Measurements from ENCODE around the gene NSG2. TPM values are rescaled to one million over a fixed set of nuclear protein-coding genes. Genes with fewer than 3 reads are reported as not detected.
A peak's percentile ranks its signal among the peaks of the same experiment; 100 is the strongest.

NSG2 gene
- polyA plus RNA-seq, 1 donor, result 22.6 TPM

DNA sequence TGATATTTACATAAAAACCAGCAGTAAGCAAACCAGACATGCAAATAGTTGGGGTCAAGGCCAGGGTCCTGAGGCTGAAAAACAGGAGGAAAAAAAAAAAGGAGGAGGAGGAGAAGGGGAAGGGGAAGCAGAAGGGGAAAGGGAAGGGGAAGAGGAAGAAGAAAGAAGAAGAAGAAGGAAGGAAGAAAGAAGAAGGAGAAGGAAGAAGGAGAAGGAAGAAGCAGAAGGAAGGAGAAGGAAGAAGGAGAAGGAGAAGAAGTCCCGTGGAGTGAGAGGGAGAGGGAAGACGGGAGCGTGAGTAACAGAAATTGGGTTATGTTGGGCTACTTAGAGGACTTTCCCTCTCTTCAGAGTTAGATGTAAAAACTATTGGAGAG, 24.6 kb upstream of the NSG2 start:
- 97% methylated on average over 3 of the region's 3 CpGs for WGBS (ENCODE audit: insufficient coverage, low lambda C conversion rate)
- H3K27me3 ChIP-seq (ENCODE audit: control insufficient read depth, insufficient read depth, low read length), result no peaks in the 10 kb centered on the region
- no peak overlapping the region for H3K4me3 ChIP-seq (ENCODE audit: low read length)
- no peak for DNase-seq
- H3K36me3 ChIP-seq (ENCODE audit: control insufficient read depth, insufficient read depth, low read length), result no peaks in the 10 kb centered on the region
- no peak overlapping the region for H3K27ac ChIP-seq (ENCODE audit: low read length)
- no peaks in the 10 kb centered on the region for H3K9me3 ChIP-seq (ENCODE audit: control insufficient read depth, low read depth, low read length)
- H3K4me1 ChIP-seq (ENCODE audit: control insufficient read depth, insufficient read depth, low read length), result no peaks in the 10 kb centered on the region

DNA sequence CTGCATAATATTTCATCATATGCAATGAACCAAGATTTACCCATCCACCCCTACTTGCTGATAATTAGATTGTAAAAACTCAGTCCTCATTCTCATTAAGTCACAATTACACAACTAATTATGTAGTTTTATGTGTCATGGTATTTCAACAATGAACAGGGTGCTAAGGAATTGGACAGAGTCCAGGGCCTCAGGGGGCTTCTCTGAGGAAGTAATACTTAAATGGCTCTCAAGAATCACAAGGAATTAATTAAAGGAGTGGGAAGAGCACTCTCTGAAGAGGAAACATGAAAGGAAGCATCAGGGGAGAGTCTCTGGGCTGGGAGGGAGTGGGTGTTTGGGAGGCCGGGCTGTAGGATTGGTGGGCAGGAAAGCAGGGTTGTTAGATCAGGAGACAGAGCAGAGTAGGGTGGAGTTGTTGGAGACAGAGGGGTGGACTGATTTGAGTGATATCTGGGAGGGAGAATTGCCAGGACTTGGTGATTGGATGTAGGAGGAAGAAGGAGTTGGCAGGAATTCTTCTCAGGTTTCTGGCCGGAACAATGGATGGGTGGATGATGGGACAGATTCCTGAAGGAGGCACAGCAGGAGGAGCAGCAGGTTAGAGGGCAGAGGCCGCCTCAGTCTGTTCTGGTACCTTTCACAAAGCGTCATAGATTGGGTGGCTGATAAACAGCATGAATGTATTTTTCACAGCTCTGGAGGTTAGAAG, 23.0 kb upstream of the NSG2 start:
- Histone ChIP-seq H3K36me3 (ENCODE audit: control insufficient read depth, insufficient read depth, low read length) (no peaks in the 10 kb centered on the region), H3K4me3 (ENCODE audit: low read length) (no peak overlapping the region), H3K27me3 (ENCODE audit: control insufficient read depth, insufficient read depth, low read length) (no peaks in the 10 kb centered on the region), H3K4me1 (ENCODE audit: control insufficient read depth, insufficient read depth, low read length) (no peaks in the 10 kb centered on the region), H3K9me3 (ENCODE audit: control insufficient read depth, low read depth, low read length) (no peaks in the 10 kb centered on the region), H3K27ac (ENCODE audit: low read length) (no peak overlapping the region)
- WGBS (ENCODE audit: insufficient coverage, low lambda C conversion rate), result 0% methylated on average over 1 of the region's 4 CpGs
- no peak for DNase-seq

- H3K27me3 ChIP-seq (ENCODE audit: control insufficient read depth, insufficient read depth, low read length), result no peaks in the 10 kb centered on the region
- H3K4me3 ChIP-seq (ENCODE audit: low read length), result no peak overlapping the region
- H3K36me3 ChIP-seq (ENCODE audit: control insufficient read depth, insufficient read depth, low read length), result no peaks in the 10 kb centered on the region
- no peaks in the 10 kb centered on the region for H3K9me3 ChIP-seq (ENCODE audit: control insufficient read depth, low read depth, low read length)
- 86% methylated on average over 1 of the region's 2 CpGs for WGBS (ENCODE audit: insufficient coverage, low lambda C conversion rate)
- H3K27ac ChIP-seq (ENCODE audit: low read length), result no peak overlapping the region
- no peaks in the 10 kb centered on the region for H3K4me1 ChIP-seq (ENCODE audit: control insufficient read depth, insufficient read depth, low read length)
- no peak for DNase-seq
These were observed 15.2 kb upstream of the NSG2 start for GRCh38 chr5:174030286-174030685.

DNA sequence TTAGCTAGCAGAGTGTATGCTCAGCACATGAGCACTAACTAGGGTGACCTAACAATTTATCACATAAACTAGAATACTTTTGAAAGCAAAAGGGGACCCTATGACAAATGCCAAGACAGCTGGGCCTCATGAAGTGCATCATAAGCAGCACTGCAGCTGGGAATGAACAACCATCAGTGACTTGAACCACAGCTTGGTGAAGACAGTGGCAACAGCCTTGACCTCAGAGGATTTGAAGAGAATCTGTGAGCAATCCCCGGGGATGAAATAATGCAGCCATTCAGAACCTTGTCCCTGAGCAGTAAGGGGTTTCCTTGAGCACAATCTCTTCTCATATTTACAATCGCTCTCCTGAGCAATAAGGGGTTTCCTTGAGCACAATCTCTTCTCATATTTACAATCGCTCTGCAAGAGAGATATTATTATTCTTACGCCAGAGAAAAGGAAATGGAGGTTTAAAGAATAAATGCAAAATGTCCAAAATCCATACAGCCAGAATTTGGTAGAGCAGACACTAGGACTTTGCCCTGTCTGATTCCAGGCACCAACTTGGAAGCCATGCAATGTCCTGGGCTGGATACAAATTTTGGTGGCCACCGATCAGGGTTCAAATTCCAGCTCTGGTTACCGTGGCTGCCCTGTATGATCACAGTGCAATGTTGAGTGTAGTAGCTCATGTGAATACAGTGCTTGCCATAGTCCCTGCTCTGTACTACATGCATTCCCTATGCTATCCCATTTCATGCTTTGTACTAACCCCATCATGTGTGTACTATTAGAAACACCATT, 846 bp upstream of the NSG2 start:
- no peaks in the 10 kb centered on the region for H3K9me3 ChIP-seq (ENCODE audit: control insufficient read depth, low read depth, low read length)
- H3K4me1 ChIP-seq (ENCODE audit: control insufficient read depth, insufficient read depth, low read length), result no peaks in the 10 kb centered on the region
- H3K4me3 ChIP-seq (ENCODE audit: low read length), result no peak overlapping the region
- H3K27ac ChIP-seq (ENCODE audit: low read length), result no peak overlapping the region
- WGBS (ENCODE audit: insufficient coverage, low lambda C conversion rate), result no CpG with 5 or more reads among the region's 6 CpGs
- peaks cover 5% of the 10 kb centered on the region for H3K27me3 ChIP-seq (ENCODE audit: control insufficient read depth, insufficient read depth, low read length)
- H3K36me3 ChIP-seq (ENCODE audit: control insufficient read depth, insufficient read depth, low read length), result no peaks in the 10 kb centered on the region
- peak in 1 of 2 donors; percentile 4 for DNase-seq

GRCh38 chr5:174046558-174046957, 1.1 kb downstream of the NSG2 start:
- no CpG with 5 or more reads among the region's 5 CpGs for WGBS (ENCODE audit: insufficient coverage, low lambda C conversion rate)
- DNase-seq, result no peak
- H3K27me3 ChIP-seq (ENCODE audit: control insufficient read depth, insufficient read depth, low read length), result no peaks in the 10 kb centered on the region
- H3K27ac ChIP-seq (ENCODE audit: low read length), result no peak overlapping the region
- H3K4me1 ChIP-seq (ENCODE audit: control insufficient read depth, insufficient read depth, low read length), result no peaks in the 10 kb centered on the region
- no peak overlapping the region for H3K4me3 ChIP-seq (ENCODE audit: low read length)
- no peaks in the 10 kb centered on the region for H3K9me3 ChIP-seq (ENCODE audit: control insufficient read depth, low read depth, low read length)
- H3K36me3 ChIP-seq (ENCODE audit: control insufficient read depth, insufficient read depth, low read length), result no peaks in the 10 kb centered on the region

DNA sequence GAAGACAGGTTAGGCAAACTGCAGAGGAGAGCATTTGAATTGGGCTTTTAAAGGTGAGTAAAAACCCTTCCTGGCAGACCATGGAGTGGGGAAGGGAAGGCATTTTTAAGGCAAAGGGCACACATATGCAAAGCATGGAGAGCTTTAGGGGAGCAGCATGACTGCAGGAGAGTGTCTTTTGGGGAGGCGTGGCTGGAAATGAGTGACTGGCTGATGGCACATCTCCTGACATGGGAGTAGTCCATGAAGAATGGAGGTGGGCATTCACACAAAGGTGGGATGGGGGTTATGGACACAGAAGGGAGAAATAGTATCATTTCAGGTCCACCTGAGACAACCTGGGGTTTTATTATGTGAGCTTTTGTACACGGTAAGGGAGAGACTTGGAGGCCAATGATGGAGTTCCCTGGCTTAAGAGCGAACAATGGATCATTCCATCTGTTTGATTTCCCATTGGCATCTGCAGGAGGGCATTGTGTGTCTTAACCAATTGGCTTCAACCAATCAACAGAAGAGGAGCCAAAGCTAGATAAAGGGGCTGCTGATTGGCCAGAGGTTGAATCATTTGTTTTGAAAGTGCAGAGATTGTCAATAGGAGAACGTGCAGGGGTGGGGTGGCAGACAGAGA, 2.1 kb downstream of the NSG2 start:
- WGBS (ENCODE audit: insufficient coverage, low lambda C conversion rate), result 69% methylated on average over 2 of the region's 4 CpGs
- H3K27ac ChIP-seq (ENCODE audit: low read length), result no peak overlapping the region
- no peaks in the 10 kb centered on the region for H3K4me1 ChIP-seq (ENCODE audit: control insufficient read depth, insufficient read depth, low read length)
- no peaks in the 10 kb centered on the region for H3K27me3 ChIP-seq (ENCODE audit: control insufficient read depth, insufficient read depth, low read length)
- no peak overlapping the region for H3K4me3 ChIP-seq (ENCODE audit: low read length)
- DNase-seq, result no peak
- H3K9me3 ChIP-seq (ENCODE audit: control insufficient read depth, low read depth, low read length), result no peaks in the 10 kb centered on the region
- no peaks in the 10 kb centered on the region for H3K36me3 ChIP-seq (ENCODE audit: control insufficient read depth, insufficient read depth, low read length)

GRCh38 chr5:174052636-174053035, 7.1 kb downstream of the NSG2 start:
- no CpG with 5 or more reads among the region's 5 CpGs for WGBS (ENCODE audit: insufficient coverage, low lambda C conversion rate)
- Histone ChIP-seq H3K4me1 (ENCODE audit: control insufficient read depth, insufficient read depth, low read length) (no peaks in the 10 kb centered on the region), H3K4me3 (ENCODE audit: low read length) (no peak overlapping the region), H3K9me3 (ENCODE audit: control insufficient read depth, low read depth, low read length) (no peaks in the 10 kb centered on the region), H3K27ac (ENCODE audit: low read length) (no peak overlapping the region), H3K36me3 (ENCODE audit: control insufficient read depth, insufficient read depth, low read length) (no peaks in the 10 kb centered on the region), H3K27me3 (ENCODE audit: control insufficient read depth, insufficient read depth, low read length) (no peaks in the 10 kb centered on the region)
- no peak for DNase-seq

GRCh38 chr5:174053905-174054304, 8.4 kb downstream of the NSG2 start:
- H3K4me1 ChIP-seq (ENCODE audit: control insufficient read depth, insufficient read depth, low read length), result no peaks in the 10 kb centered on the region
- no peak overlapping the region for H3K4me3 ChIP-seq (ENCODE audit: low read length)
- 100% methylated on average over 1 of the region's 3 CpGs for WGBS (ENCODE audit: insufficient coverage, low lambda C conversion rate)
- no peaks in the 10 kb centered on the region for H3K27me3 ChIP-seq (ENCODE audit: control insufficient read depth, insufficient read depth, low read length)
- no peaks in the 10 kb centered on the region for H3K36me3 ChIP-seq (ENCODE audit: control insufficient read depth, insufficient read depth, low read length)
- DNase-seq, result no peak
- H3K9me3 ChIP-seq (ENCODE audit: control insufficient read depth, low read depth, low read length), result no peaks in the 10 kb centered on the region
- H3K27ac ChIP-seq (ENCODE audit: low read length), result no peak overlapping the region

- no peaks in the 10 kb centered on the region for H3K4me1 ChIP-seq (ENCODE audit: control insufficient read depth, insufficient read depth, low read length)
- H3K36me3 ChIP-seq (ENCODE audit: control insufficient read depth, insufficient read depth, low read length), result no peaks in the 10 kb centered on the region
- H3K4me3 ChIP-seq (ENCODE audit: low read length), result no peak overlapping the region
- H3K27ac ChIP-seq (ENCODE audit: low read length), result no peak overlapping the region
- no peaks in the 10 kb centered on the region for H3K27me3 ChIP-seq (ENCODE audit: control insufficient read depth, insufficient read depth, low read length)
- H3K9me3 ChIP-seq (ENCODE audit: control insufficient read depth, low read depth, low read length), result no peaks in the 10 kb centered on the region
- DNase-seq, result no peak
- no CpG with 5 or more reads among the region's 4 CpGs for WGBS (ENCODE audit: insufficient coverage, low lambda C conversion rate)
These were observed 10.8 kb downstream of the NSG2 start for GRCh38 chr5:174056064-174056847.

- H3K36me3 ChIP-seq (ENCODE audit: control insufficient read depth, insufficient read depth, low read length), result no peaks in the 10 kb centered on the region
- WGBS (ENCODE audit: insufficient coverage, low lambda C conversion rate), result 100% methylated on average over 2 of the region's 6 CpGs
- no peaks in the 10 kb centered on the region for H3K27me3 ChIP-seq (ENCODE audit: control insufficient read depth, insufficient read depth, low read length)
- no peak overlapping the region for H3K27ac ChIP-seq (ENCODE audit: low read length)
- DNase-seq, result no peak
- H3K9me3 ChIP-seq (ENCODE audit: control insufficient read depth, low read depth, low read length), result no peaks in the 10 kb centered on the region
- no peaks in the 10 kb centered on the region for H3K4me1 ChIP-seq (ENCODE audit: control insufficient read depth, insufficient read depth, low read length)
- no peak overlapping the region for H3K4me3 ChIP-seq (ENCODE audit: low read length)
These were observed 11.7 kb downstream of the NSG2 start for GRCh38 chr5:174057206-174057605.
